CD4-positive, alpha-beta T cell treated with Interleukin-15 for 4 hours (primary cell): Measurements from ENCODE around the gene PLEKHN1.

Source experiments
- DNase-seq: peaks from one replicate; pipeline ENCODE4 v3.0.0-alpha.2; 2020; ENCODE audit warnings: low spot score

PLEKHN1 gene

DNA sequence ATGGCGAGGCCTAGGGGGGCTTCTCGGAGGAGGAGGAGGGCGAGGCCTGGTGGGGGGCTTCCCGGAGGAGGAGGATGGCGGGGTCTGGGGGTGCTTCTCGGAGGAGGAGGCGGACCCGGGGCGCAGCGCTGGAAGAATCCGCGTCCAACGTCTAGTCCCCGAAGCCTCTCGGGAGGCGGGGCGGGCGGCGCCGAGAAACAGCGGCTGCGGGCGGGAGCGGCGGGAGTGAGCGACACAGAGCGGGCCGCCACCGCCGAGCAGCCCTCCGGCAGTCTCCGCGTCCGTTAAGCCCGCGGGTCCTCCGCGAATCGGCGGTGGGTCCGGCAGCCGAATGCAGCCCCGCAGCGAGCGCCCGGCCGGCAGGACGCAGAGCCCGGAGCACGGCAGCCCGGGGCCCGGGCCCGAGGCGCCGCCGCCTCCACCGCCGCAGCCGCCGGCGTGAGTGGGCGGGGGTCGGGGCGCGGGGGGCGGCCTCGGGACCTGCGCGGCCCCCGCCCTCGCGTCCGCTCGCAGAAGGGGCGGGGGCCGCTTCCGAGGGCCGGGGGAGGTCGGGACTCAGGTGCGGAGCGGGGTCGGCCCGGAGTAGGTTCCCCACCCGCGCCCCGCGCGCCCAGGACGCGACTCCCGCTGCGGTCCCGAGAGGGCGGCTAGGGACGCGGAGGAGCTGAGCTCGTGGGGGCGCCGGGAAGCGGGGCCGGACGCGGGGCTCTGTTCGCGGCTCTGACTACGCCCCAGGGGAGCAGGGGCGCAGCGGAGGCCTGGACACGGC, 5.7 kb upstream of the PLEKHN1 start, which contains the start of gene KLHL17:
Gene KLHL17 (plus strand): TSS at position 222 of the 769 bp plus-strand sequence. CDS start 110 bp downstream, at position 332.
- DNase-seq, result peak; percentile 81

DNA sequence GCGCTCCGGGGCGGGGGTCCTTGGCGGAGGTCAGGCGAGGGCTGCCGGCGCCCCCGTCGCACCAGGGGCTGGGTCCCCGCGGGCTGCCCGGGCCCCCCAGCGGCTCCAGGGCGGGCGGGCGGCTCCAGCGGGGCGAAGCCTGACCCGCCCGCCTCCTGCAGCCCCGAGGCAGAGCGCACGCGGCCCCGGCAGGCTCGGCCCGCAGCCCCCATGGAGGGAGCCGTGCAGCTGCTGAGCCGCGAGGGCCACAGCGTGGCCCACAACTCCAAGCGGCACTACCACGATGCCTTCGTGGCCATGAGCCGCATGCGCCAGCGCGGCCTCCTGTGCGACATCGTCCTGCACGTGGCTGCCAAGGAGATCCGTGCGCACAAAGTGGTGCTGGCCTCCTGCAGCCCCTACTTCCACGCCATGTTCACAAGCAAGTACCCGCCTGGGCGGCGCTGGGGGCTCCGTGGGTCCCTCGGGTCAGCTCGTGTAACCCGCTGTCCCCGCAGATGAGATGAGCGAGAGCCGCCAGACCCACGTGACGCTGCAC, 5.1 kb upstream of the PLEKHN1 start:
- DNase-seq, result no peak

DNA sequence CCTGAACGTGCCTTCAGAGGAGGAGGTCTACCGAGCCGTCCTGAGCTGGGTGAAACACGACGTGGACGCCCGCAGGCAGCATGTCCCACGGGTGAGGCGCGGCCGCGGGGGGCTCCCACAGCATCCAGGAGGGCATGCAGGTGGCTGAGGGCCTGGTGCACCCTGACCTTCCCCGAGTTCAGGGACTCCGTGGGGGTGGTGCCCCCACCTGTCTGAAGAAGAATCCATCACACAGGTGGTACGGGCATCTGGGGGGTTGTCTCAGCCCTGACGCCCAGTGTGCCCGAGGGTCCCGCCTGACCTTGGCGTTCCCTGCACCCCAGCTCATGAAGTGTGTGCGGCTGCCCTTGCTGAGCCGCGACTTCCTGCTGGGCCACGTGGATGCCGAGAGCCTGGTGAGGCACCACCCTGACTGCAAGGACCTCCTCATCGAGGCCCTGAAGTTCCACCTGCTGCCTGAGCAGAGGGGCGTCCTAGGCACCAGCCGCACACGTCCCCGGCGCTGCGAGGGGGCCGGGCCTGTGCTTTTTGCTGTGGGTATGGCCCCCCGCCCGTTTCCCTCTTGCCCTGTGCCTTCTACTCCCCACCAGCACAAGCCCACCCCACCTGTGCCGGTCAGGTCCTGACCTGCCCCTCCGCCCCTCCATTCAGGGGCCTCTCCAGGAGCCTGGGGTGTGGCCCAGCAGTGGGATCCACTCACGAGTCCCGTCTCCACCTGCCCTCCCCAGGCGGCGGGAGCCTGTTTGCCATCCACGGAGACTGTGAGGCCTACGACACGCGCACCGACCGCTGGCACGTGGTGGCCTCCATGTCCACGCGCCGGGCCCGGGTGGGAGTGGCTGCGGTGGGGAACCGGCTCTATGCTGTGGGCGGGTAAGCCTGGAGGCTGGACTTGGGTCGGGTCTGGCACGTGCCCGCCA, 3.6 kb upstream of the PLEKHN1 start:
- no peak for DNase-seq

DNA sequence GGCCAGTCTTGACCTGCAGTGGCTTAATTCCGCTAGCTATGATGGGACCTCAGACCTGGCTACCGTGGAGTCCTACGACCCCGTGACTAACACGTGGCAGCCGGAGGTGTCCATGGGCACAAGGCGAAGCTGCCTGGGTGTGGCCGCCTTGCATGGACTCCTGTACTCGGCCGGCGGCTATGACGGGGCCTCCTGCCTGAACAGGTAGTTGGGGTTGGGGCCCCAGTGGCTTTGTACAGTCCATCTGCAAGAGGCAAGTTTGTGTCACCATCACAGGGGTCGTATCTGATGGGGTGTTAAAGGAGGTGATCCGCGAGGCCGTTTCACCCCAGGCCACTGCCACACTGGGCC, 3.0 kb upstream of the PLEKHN1 start:
- no peak for DNase-seq

DNA sequence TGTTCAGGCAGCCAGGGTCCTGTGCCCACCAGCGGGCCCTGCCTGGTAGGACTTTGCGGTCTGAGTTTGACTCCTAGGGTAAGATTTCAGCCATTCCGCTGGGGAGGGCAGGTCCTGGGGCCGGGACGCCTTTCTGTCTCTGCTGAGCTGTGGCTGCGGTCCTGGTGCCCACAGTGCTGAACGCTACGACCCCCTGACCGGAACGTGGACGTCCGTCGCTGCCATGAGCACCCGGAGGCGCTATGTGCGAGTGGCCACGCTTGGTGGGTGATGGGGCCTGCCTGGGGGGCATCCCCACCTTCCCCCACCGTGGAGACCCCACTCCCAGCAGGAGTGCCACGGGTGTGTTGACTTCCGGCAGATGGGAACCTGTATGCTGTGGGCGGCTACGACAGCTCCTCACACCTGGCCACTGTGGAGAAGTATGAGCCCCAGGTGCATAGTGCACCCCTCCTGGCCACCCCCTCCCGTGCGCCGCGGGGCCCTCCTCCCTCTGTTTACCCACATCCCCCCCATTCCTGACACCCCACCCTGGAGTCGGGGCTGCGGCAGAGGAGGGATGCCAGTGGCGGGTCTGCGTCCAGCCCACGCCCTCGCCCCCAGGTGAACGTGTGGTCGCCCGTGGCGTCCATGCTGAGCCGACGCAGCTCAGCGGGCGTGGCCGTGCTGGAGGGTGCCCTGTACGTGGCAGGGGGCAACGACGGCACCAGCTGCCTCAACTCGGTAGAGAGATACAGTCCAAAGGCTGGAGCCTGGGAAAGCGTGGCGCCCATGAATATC, 2.3 kb upstream of the PLEKHN1 start:
- DNase-seq, result no peak

DNA sequence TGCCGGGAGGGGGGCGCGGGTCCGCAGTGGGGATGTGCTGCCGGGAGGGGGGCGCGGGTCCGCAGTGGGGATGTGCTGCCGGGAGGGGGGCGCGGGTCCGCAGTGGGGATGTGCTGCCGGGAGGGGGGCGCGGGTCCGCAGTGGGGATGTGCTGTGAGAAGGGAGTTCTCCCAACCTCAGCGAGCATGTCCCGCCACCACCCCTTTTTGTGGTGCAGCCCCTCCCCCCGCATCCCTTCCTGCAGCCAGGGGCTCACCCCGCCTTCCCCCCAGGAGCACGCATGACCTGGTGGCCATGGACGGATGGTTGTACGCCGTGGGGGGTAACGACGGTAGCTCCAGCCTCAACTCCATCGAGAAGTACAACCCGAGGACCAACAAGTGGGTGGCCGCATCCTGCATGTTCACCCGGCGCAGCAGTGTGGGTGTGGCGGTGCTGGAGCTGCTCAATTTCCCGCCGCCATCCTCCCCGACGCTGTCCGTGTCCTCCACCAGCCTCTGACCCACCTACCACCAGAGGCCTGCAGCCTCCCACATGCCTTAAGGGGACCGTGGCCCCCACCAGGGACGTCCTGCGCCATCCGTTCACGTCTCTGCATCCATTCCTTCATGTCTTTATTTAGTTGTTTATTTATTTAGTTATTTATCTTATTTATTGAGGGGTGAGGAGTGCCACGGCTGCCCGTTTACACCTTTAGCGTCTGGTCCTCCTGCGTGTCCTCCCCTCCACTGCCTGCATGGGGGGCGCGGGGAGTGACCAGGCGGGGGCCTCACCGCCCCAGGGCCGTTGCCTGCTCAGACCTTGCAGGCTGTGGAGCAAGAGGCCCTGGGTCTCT, 1.4 kb upstream of the PLEKHN1 start:
- no peak for DNase-seq

DNA sequence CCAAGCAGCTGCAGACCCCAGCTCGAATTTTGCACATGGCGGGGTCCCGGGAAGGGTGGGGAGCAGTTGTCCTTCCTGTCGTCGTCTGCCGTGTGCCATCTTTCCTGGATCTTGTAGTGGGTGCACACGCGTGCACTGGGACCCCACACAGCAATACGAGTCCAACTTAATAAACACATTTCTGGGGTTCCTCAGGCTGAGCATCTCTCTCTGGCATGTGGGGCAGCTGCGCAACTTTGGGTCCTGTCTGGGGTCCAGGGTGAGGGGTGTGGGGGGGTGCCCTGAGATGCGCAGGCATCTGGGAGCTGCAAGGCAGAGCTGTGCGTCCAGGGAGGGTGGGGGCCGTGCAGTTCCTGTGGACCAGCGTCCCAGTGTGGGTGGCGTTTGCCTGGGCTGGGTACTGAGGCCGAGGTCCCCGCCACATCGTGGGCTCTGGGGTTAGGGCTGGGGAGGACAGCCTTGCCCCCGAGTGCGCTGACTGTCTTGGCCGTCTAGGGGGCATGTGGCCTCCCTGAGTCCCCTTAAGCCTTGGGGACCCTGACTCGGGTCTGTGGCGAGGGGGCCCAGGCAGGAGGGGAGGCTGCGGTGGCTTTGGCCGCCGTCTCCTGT, 652 bp upstream of the PLEKHN1 start:
- DNase-seq, result no peak

DNA sequence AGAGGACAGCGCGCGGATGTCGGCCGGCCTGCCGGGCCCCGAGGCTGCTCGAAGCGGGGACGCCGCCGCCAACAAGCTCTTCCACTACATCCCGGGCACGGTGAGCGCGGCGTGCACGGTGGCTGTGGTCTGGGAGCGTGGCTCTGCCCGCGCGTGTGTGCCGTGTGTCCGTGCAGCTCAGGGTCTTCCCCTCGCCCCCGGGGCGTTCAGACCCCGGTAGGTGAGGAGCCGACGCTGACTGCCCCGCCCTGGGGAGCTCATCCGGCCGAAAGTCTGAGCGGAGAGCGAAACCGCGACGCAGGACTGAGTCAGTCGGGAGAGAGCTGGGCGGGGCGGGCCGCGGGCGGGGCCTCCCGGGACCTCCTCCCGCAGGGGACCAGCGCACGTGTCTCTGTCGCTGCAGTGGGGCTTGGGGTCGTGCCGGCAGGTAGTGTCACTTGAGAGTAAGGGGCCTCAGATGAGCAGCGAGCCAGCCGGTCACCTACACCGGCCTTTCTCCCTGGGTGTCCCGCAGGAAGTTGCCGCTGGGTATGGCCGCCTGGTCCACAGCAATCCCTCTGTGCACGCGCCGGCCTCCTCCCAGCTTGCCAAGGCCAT, 520 bp downstream of the PLEKHN1 start:
- DNase-seq, result peak; percentile 81

DNA sequence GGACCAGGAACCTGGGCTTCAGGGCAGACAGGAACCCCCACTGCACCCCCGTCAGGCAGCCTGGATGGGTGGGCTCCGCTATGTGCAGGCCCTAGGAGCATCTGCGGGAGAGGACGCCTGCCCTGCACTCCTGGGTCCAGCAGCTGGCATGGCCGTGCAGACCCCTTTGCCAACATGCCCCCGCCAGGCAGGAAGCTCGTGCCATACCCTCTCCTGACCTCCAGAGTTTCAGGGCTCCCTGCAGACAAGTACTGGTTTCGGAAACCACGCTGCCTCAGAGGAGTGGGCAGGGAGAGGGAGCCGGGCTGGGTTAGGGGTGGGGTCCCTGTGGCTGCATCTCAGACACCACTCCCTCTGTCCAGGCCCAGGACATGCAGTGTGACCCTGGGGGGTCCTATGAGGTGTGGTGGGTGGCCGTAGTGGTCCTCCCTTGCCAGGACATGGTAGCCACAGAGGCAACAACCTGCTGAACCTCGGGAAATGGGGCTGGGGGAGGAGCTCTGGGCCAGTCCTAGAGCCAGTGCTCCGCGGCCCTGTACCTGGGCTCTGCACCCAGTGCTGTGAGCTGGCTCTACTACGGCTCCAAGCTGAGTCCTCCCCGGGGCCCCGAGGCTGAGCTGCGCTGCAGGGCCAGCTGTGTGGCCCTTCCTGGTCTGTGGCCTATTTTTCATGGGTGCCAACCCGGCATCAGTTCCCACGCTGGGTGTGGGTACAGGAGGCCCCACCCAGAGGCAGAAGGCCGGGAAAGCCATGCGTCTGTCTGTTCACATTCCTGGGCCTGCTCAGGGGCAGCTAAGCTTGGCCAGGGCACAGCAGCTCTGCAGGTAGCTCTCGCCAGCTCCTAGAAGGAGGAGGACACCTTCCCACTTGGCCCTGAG, 1.4 kb downstream of the PLEKHN1 start:
- DNase-seq, result no peak

DNA sequence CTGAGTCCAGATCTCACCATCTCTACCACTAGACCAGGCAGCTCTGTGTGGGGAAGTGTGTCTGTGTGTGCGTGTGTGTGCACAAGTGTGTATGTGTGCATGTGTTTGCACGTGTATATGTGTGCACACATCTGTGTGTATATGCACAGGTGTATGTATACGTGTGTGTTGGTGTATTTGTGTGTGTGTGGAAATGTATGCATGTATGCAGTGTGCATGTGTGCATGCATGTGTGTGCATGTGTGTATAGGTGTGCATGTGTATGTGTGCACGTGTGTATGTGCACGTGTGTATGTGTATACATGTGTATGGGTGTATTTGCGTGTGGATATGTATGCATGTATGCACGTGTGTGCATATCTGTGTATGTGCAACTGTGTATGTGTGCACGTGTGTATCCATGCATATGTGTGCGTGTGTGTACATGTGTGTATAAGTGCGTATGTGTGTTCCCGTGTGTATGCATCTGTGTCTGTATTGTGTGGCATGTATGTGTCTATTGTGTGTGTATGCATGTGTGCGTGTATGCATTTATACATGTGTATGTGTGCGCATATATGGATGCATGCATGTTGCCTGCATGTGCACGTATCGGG, 3.1 kb downstream of the PLEKHN1 start:
- DNase-seq, result no peak

DNA sequence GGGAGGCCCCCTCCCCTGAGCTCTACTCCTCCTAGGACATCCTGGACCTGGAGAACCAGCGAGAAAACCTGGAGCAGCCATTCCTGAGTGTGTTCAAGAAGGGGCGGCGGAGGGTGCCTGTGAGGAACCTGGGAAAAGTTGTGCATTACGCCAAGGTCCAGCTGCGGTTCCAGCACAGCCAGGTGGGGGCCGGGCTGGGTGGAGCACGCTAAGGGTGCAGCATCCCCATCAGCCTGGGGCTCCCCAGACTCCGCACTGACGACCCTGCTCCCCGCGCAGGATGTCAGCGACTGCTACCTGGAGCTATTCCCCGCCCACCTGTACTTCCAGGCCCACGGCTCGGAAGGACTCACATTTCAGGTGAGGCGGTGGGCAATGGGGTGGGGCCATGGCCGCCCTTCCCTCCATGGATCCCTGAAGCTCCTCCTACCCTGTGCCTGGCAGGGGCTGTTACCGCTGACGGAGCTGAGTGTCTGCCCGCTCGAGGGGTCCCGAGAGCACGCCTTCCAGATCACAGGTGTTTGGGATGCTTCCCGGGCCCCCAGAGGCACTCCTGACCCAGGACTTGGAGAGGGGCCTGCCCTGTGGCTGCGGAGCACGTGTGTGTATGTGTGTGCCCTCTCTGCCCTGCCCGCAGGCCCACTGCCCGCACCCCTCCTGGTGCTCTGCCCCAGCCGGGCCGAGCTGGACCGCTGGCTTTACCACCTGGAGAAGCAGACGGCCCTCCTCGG, 4.1 kb downstream of the PLEKHN1 start:
- no peak for DNase-seq

DNA sequence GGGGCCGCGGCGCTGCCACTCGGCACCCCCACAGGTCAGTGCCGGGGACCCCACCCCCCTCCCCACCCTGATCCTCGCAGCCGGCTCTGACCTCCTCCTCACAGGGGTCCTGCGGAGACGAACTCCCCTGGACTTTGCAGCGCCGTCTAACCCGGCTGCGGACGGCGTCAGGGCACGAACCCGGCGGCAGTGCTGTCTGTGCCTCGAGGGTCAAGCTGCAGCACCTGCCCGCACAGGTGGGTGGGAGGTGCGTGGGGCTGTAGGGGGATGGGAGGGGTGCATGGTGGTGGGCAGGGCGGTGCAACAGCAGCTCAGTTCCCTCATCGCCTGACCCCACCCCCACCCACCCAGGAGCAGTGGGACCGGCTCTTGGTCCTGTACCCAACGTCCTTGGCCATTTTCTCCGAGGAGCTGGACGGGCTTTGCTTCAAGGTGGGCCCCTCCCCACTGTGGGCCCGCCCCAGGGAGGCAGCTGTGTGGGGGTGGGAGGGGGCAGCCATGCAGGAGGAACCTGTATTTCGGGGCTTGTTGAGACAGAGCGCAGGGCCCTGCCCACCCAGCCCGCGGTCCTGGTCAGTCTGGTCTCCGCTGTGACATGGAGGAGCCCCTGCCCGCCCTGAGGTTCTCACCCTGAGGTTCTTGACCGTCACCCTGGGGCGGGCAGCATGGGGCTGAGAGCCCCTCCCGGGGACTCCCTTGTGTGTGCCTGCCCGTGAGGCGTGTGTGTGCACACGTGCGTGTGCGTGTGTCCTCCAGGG, 4.9 kb downstream of the PLEKHN1 start:
- DNase-seq, result no peak

DNA sequence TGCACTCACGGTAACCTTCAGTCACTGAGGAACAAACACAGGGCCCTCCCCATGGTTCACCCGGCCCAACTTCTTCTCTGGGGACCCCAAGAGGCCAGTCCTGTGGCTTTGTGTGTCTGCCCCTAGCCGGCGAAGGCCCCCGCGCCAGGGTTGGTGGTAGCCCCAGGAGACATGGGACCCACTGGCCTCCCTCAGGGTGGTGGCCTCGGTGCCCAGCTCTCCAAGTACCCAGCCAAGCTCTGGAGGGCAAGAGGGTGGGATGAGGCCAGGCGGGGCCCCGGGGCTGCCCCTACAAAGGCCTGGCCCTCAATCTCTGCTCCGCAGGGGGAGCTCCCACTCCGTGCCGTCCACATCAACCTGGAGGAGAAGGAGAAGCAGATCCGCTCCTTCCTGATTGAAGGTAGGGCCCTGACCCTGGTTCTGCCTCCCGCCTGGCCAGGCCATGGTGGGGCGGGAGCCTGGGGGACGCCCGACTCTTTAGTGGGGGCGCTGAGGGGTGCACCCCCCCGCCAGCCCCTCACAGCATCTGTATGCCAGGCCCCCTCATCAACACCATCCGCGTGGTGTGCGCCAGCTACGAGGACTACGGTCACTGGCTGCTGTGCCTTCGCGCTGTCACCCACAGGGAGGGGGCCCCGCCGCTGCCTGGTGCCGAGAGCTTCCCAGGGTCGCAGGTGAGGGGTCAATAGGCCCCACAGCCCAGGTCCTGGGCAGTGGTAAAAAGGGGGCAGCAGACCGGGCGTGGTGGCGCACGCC, 5.6 kb downstream of the PLEKHN1 start:
- no peak for DNase-seq

DNA sequence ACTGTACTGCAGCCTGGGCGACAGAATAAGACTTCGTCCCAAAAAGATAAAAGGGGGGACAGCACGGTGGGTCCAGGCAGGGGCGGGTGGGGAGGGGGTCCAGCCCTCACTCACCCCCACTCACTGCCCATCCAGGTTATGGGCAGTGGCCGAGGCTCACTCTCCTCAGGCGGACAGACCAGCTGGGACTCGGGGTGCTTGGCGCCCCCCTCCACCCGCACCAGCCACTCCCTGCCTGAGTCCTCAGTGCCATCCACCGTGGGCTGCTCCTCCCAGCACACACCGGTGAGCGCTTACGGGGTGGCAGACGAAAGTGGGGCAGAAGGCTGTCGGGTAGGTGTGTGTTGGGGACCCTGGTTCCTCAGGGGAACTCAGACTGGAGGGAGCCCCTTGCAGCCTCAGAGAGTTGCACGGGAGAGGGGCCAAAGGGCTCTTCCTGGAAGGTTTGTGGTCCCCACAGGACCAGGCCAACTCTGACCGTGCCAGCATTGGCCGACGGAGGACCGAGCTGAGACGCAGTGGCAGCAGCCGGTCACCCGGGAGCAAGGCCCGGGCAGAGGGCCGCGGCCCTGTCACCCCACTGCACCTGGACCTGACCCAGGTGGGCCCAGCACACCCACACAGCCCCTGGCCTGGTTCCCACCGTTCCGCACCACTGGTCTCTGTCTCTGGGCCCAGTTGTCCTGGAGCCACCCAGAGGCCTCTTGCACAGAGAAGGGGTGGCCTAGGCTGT, 6.6 kb downstream of the PLEKHN1 start:
- DNase-seq, result no peak

DNA sequence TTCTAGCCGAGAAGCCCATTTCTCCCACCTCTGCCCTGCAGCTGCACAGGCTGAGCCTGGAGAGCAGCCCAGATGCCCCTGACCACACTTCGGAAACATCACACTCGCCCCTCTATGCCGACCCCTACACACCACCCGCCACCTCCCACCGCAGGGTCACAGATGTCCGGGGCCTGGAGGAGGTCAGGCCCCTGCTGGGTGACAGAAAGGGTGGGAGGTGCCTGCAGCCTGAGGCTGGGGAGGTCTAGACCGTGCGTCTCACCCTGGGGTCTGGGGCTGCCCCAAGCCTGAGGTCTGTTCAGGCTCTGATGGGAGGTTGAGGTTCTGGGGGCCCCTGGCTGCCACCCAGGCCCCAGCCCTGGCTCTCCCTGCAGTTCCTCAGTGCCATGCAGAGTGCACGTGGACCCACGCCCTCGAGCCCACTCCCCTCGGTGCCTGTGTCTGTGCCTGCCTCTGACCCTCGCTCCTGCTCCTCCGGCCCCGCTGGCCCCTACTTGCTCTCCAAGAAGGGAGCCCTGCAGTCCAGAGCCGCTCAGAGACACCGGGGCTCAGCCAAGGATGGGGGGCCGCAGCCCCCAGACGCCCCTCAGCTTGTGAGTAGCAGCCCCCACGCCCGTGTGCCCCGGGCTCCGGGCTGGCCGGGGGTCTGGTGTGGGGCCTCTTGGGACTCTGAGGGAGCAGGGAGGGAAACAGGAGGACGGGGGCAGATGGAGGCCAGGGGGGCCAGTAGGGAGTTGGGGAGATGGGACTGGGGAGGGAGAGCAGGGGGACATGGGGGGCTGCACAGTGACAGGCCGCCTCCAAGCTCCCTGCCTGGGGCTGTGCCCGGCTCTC, 7.4 kb downstream of the PLEKHN1 start:
- no peak for DNase-seq
